OCI-LY7 (cell line): ENCODE data around the gene TMPRSS4. TPM values are rescaled to one million over a fixed set of nuclear protein-coding genes. Genes with fewer than 3 reads are reported as not detected.

ENCODE experiments used
- BruUV-seq: library from RNA; stranded (reverse); fragments of 400-500 nt; replicated peaks from 2 replicates; lab custom pipeline; 2021; lab: Mats Ljungman, UMichigan
- CTCF ChIA-PET: fragments of 300-600 bp; sonication (Branson Sonifier 250); formaldehyde crosslinking; loops from one replicate; lab custom pipeline; 2022; ENCODE audit warnings: antibody characterized with exemption; ENCODE audit not compliant: unreplicated experiment; lab: Charles Lee
- POLR2A ChIA-PET: fragments of 300-600 bp; sonication (Branson Sonifier 250); formaldehyde crosslinking; loops from one replicate; lab custom pipeline; 2022; ENCODE audit warnings: antibody characterized with exemption; lab: Charles Lee
- DNase-seq: peaks from one replicate; pipeline ENCODE4 v3.0.0-alpha.2; 2015; ENCODE audit warnings: low spot score
- H2AFZ ChIP-seq: fragments of 200-600 bp; sonication (generic), shearing (Covaris generic); 2 replicates; pipeline ENCODE4 v1.6.1; 2014; ENCODE audit warnings: mild to moderate bottlenecking, antibody characterized with exemption, low read length, moderate library complexity
- H3K27ac ChIP-seq: fragments of 200-600 bp; sonication (generic); 2 replicates; pipeline ENCODE4 v1.5.1; 2014; ENCODE audit warnings: mixed run types, low read depth, mild to moderate bottlenecking, moderate library complexity, low read length, inconsistent platforms; ENCODE audit not compliant: poor library complexity, severe bottlenecking
- H3K36me3 ChIP-seq: fragments of 200-600 bp; sonication (generic); 2 replicates; pipeline ENCODE4 v1.6.1; 2014; ENCODE audit warnings: mild to moderate bottlenecking, antibody characterized with exemption, low read length, moderate library complexity, mixed read lengths; ENCODE audit not compliant: insufficient read depth
- H3K4me1 ChIP-seq: fragments of 200-600 bp; sonication (generic); 2 replicates; pipeline ENCODE4 v1.5.1; 2014; ENCODE audit warnings: mild to moderate bottlenecking, low read length; ENCODE audit not compliant: insufficient read depth, poor library complexity, severe bottlenecking
- H3K4me2 ChIP-seq: fragments of 200-600 bp; sonication (generic); 2 replicates; pipeline ENCODE4 v1.6.1; 2014; ENCODE audit warnings: mild to moderate bottlenecking, low read length
- H3K4me3 ChIP-seq: fragments of 200-600 bp; sonication (generic); 2 replicates; pipeline ENCODE4 v1.5.1; 2014; ENCODE audit warnings: mild to moderate bottlenecking, low read depth, low read length; ENCODE audit not compliant: poor library complexity, severe bottlenecking
- H3K79me2 ChIP-seq: fragments of 200-600 bp; sonication (generic); 2 replicates; pipeline ENCODE4 v1.6.1; 2016; ENCODE audit warnings: low read depth, mild to moderate bottlenecking, low read length, moderate library complexity, mixed read lengths; ENCODE audit not compliant: insufficient read depth
- H3K9me2 ChIP-seq: fragments of 200-600 bp; sonication (generic); 2 replicates; pipeline ENCODE4 v1.6.1; 2016; ENCODE audit warnings: mild to moderate bottlenecking, low read length, mixed read lengths; ENCODE audit not compliant: insufficient read depth
- H3K9me3 ChIP-seq: fragments of 200-600 bp; sonication (generic); 2 replicates; pipeline ENCODE4 v1.6.1; 2014; ENCODE audit warnings: mild to moderate bottlenecking, mixed run types, low read length, mixed read lengths
- H4K20me1 ChIP-seq: fragments of 200-600 bp; sonication (generic); 2 replicates; pipeline ENCODE4 v1.6.1; 2014; ENCODE audit warnings: mild to moderate bottlenecking, antibody characterized with exemption, low read length, moderate library complexity, mixed read lengths; ENCODE audit not compliant: insufficient read depth
- EZH2phosphoT487 ChIP-seq: fragments of 200-600 bp; sonication (generic); IDR thresholded peaks from 2 replicates; pipeline ENCODE4 v1.6.1; 2018; ENCODE audit warnings: low read depth, borderline replicate concordance, mild to moderate bottlenecking, mixed run types, antibody characterized with exemption, low read length, moderate library complexity, mixed read lengths
- intact Hi-C: fragments of 100-400 bp; cut with micrococcal nuclease; formaldehyde crosslinking; loops from one replicate; pipeline ENCODE4 v1.10.0; 2022; ENCODE audit not compliant: unreplicated experiment
- total RNA-seq, 2 experiments: library from RNA; depleted of rRNA in 1 of 2; stranded (reverse); fragments of >200 nt in 1 of 2; shearing (Covaris generic) in 1 of 2; gene quantifications; 2 replicates each; pipeline ENCODE4 v1.2.3, GENCODE V29; 2014 to 2022
- TF ChIP-seq, protein P1 (sequence below): fragments of 200-600 bp; sonication (generic); conservative IDR thresholded peaks from 2 replicates; pipeline ENCODE4 v1.5.1; 2014; ENCODE audit warnings: mild to moderate bottlenecking, antibody characterized with exemption, low read length, moderate library complexity, mixed read lengths

The TMPRSS4 gene
- total RNA-seq, 2 experiments from 2014 or later, result 0.03 TPM; not detected in 1

DNA sequence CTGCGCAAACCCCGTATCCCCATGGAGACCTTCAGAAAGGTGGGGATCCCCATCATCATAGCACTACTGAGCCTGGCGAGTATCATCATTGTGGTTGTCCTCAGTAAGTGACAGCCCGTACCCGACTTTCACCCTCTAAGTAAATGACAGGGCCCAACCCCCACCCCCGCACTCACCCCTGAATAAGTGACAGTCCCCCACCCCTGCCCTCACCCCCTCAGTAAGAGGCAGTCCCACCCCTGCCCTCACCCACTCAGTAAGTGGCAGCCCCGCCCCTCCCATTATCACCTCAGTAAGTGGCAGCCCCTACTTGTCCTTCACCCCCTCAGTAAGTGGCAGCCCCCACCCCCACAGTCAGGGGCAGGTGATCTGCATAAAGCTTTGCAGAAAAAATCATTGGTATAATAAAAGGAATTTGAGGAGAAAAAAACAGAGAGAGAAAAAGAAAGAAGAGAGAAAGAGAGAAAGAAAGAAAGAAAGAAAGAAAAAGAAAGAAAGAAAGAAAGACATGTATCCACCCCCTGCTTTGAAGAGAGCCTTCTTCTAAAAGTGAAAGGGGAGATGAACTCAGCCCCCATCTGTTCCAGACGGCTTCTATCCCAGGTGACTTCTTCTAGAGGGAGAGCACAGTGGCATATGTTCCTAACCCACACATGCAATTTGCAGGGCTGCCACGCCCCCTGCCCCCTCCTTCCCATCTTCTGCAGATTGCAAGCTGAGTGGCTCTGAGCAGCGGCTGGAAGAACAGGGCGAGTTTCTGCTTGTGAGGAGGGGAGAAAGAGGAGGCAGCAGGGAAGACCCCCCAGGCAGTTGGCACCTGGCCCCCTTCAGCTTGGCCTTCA, 22.3 kb downstream of the TMPRSS4 start:
- Histone ChIP-seq H3K4me1 (no peaks in the 10 kb centered on the region), H2AFZ (no peak overlapping the region), H3K79me2 (no peaks in the 10 kb centered on the region), H3K36me3 (no peaks in the 10 kb centered on the region), H3K27ac (no peak overlapping the region), H3K9me2 (no peaks in the 10 kb centered on the region), H3K9me3 (no peaks in the 10 kb centered on the region), H4K20me1 (no peaks in the 10 kb centered on the region), H3K4me2 (no peak overlapping the region), H3K4me3 (no peak overlapping the region)
- ChIA-PET POLR2A (no interaction called here), CTCF (interaction anchor here (0.6 kb wide), 1 partner anchor 585 kb away, joined by 3 read pairs; no protein-coding TSS in a partner anchor)
- TF ChIP-seq, protein P1, sequence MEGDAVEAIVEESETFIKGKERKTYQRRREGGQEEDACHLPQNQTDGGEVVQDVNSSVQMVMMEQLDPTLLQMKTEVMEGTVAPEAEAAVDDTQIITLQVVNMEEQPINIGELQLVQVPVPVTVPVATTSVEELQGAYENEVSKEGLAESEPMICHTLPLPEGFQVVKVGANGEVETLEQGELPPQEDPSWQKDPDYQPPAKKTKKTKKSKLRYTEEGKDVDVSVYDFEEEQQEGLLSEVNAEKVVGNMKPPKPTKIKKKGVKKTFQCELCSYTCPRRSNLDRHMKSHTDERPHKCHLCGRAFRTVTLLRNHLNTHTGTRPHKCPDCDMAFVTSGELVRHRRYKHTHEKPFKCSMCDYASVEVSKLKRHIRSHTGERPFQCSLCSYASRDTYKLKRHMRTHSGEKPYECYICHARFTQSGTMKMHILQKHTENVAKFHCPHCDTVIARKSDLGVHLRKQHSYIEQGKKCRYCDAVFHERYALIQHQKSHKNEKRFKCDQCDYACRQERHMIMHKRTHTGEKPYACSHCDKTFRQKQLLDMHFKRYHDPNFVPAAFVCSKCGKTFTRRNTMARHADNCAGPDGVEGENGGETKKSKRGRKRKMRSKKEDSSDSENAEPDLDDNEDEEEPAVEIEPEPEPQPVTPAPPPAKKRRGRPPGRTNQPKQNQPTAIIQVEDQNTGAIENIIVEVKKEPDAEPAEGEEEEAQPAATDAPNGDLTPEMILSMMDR, result no peak
- no peak for TF ChIP-seq EZH2phosphoT487
- DNase-seq, result no peak
- intact Hi-C loops, result no loop called here
- BruUV-seq, result no TSS peak

DNA sequence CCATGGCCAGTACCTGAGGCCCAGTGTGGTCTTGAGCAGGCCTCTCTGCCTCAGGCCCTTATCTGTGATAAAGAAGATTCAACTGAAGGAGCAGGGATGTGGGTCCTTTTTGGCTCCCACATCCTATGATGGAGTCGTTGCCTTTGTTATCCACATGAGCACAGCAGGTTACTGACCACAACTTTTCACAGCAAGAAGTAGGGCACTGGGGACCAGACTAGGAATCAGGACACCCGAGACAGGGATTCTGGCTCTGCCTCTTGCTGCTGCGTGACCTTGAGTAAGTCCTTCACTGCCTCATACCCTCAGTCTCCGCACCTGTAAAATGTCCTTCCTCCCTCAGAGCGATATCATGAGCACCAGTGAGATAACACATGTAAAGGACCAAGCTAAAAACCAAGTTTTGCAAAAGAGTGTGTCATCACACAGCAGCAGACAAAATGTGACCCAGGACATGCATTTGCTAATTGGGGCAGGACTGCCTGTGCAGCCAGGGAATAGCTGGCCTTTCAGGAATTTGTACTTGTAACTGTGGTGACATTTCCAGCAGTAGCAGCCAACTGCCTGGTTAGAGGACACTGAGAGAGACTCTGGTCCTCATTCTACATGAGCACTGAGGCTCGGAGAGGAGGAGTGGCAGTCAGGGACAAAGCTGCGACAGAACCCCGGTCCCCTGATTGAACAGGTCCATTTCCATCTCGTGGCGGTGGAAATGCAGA, 23.1 kb downstream of the TMPRSS4 start:
- Histone ChIP-seq H3K27ac (no peak overlapping the region), H3K79me2 (no peaks in the 10 kb centered on the region), H3K36me3 (no peaks in the 10 kb centered on the region), H3K9me2 (no peaks in the 10 kb centered on the region), H2AFZ (no peak overlapping the region), H3K9me3 (no peaks in the 10 kb centered on the region), H3K4me1 (no peaks in the 10 kb centered on the region), H3K4me2 (no peak overlapping the region), H3K4me3 (no peak overlapping the region), H4K20me1 (no peaks in the 10 kb centered on the region)
- no peak for DNase-seq
- TF ChIP-seq, protein P1, result no peak
- TF ChIP-seq EZH2phosphoT487, result no peak
- BruUV-seq, result no TSS peak
- intact Hi-C loops, result no loop called here
- ChIA-PET POLR2A (no interaction called here), CTCF (interaction anchor here (0.6 kb wide), 1 partner anchor 585 kb away, joined by 3 read pairs; no protein-coding TSS in a partner anchor)
